ENCODE results near the gene TOMM22. TPM values are rescaled to one million over a fixed set of nuclear protein-coding genes. Genes with fewer than 3 reads are reported as not detected.

Gene TOMM22
- total RNA-seq, 1 experiment from 2014 or later = 146 TPM

GRCh38 chr22:38706901-38707195 is 25.1 kb downstream of the TOMM22 start:
- peak overlapping the region; percentile 91 for H3K4me3 Mint-ChIP-seq
- no peak for ATAC-seq
- H3K4me1 Mint-ChIP-seq = peaks cover 58% of the 10 kb centered on the region
- no peak for DNase-seq (ENCODE audit: low spot score)
- H3K27ac Mint-ChIP-seq = peak overlapping the region; percentile 78; the same call in 1 of the 2 replicates
- H3K36me3 Mint-ChIP-seq = peaks cover 11% of the 10 kb centered on the region
- TF ChIP-seq ZNF423 (CRISPR knock-in tag; IDR thresholded peaks at IDR 0.05) (no peak), ZNF263 (CRISPR knock-in tag; IDR thresholded peaks at IDR 0.05; ENCODE audit: low read depth) (no peak), FOXP1 (CRISPR knock-in tag; IDR thresholded peaks at IDR 0.05; ENCODE audit: borderline replicate concordance) (no peak), GABPB1 (CRISPR knock-in tag; IDR thresholded peaks at IDR 0.05) (no peak), ATF1 (CRISPR knock-in tag; IDR thresholded peaks at IDR 0.05) (no peak), MAX (CRISPR knock-in tag; IDR thresholded peaks at IDR 0.05) (no peak), ZNF281 (CRISPR knock-in tag; IDR thresholded peaks at IDR 0.05) (no peak), ZNF121 (CRISPR knock-in tag; IDR thresholded peaks at IDR 0.05) (no peak), SMAD3 (CRISPR knock-in tag; IDR thresholded peaks at IDR 0.05; ENCODE audit: borderline replicate concordance) (no peak), USF1 (CRISPR knock-in tag; IDR thresholded peaks at IDR 0.05) (no peak), SOX15 (CRISPR knock-in tag; IDR thresholded peaks at IDR 0.05) (no peak), ZBTB43 (CRISPR knock-in tag; IDR thresholded peaks at IDR 0.05) (no peak), NR3C1 (CRISPR knock-in tag; conservative IDR thresholded peaks at IDR 0.05; ENCODE audit: low read depth) (no peak), NR2C2 (CRISPR knock-in tag; IDR thresholded peaks at IDR 0.05) (no peak), AR (CRISPR knock-in tag; IDR thresholded peaks at IDR 0.05) (no peak), JAZF1 (CRISPR knock-in tag; IDR thresholded peaks at IDR 0.05) (no peak), CREB1 (CRISPR knock-in tag; IDR thresholded peaks at IDR 0.05) (no peak)
- no peaks in the 10 kb centered on the region for H3K9me3 Mint-ChIP-seq
- ChIA-PET POLR2A (interaction anchor here (0.6 kb wide), 1 partner anchor 24 kb away, joined by 5 read pairs; no protein-coding TSS in a partner anchor), CTCF (interaction anchor here (0.5 kb wide), 1 partner anchor 63 kb away, joined by 3 read pairs; no protein-coding TSS in a partner anchor)
- no peaks in the 10 kb centered on the region; the same call in 1 of the 2 replicates for H3K27me3 Mint-ChIP-seq (ENCODE audit: low read depth)

GRCh38 chr22:38707346-38707745 is 25.6 kb downstream of the TOMM22 start:
- Mint-ChIP-seq H3K36me3 (peaks cover 14% of the 10 kb centered on the region), H3K4me3 (peak overlapping the region; percentile 91), H3K27ac (peak overlapping the region; percentile 24; the same call in 1 of the 2 replicates), H3K27me3 (ENCODE audit: low read depth) (no peaks in the 10 kb centered on the region; the same call in 1 of the 2 replicates), H3K9me3 (no peaks in the 10 kb centered on the region), H3K4me1 (peaks cover 63% of the 10 kb centered on the region)
- no peak for DNase-seq (ENCODE audit: low spot score)
- TF ChIP-seq GRHL2 (CRISPR knock-in tag; IDR thresholded peaks at IDR 0.05; ENCODE audit: insufficient replicate concordance, severe bottlenecking) (no peak), GABPB1 (CRISPR knock-in tag; IDR thresholded peaks at IDR 0.05) (peak; percentile 92), NR3C1 (CRISPR knock-in tag; conservative IDR thresholded peaks at IDR 0.05; ENCODE audit: low read depth) (no peak)
- no peak for ATAC-seq
- CTCF ChIA-PET = interaction anchor here (1.0 to 1.8 kb wide), 2 partner anchors 18 to 59 kb away, joined by 4 read pairs; no protein-coding TSS in a partner anchor
- POLR2A ChIA-PET = interaction anchor here (0.6 kb wide), 1 partner anchor 24 kb away, joined by 5 read pairs; no protein-coding TSS in a partner anchor

Measured in WTC11 (cell line).